H4 (cell line): ENCODE results near the gene HAPLN2. TPM values are rescaled to one million over a fixed set of nuclear protein-coding genes. Genes with fewer than 3 reads are reported as not detected.

Source experiments
- DNase-seq: peaks from one replicate; pipeline ENCODE4 v3.0.0-alpha.2; 2015; ENCODE audit warnings: low spot score
- total RNA-seq: library from RNA; depleted of rRNA; stranded (reverse); fragments of >200 nt; shearing (Covaris generic); gene quantifications from 2 replicates; pipeline ENCODE4 v1.2.3, GENCODE V29; 2014; rRNA removed

HAPLN2 gene
- total RNA-seq, 1 experiment from 2014 or later = not detected

DNA sequence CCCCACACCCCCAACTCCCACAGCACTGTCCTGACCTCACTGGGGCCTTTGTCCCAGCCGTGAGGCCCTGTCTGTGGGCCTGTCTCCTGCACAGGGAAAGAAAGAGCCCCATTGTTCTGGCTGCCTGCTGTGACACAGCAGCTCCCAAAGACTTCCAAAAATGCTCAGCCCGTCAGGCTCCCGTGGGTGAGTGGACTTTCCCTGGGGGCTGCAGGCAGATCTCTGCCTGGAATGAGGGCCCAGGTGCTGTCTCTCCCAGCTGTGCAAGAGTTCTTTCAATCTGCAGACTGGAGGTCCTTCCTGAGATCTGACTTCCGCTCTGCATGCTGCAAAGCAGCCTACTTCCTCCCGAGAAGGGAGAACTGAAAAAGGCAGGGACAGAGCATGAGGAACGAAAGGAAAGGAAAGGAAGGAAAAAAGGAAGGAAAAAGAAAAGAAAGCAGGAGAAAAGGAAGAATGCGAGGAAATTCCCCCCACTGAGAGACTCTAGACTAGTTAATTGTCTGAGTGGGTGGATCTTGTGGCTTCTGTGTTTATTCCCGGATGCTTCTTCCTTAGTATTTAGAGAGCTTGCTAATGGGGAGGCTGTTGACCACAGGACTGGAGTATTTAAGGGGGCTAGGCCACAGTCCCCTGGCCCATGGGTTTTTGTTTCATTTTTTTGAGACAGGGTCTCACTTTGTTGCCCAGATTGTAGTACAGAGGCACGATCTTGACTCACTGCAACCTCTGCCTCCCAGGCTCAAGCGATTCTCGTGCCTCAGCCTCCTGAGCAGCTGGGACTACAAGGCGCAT lies 43.0 kb downstream of the HAPLN2 start:
- DNase-seq = peak; percentile 38

DNA sequence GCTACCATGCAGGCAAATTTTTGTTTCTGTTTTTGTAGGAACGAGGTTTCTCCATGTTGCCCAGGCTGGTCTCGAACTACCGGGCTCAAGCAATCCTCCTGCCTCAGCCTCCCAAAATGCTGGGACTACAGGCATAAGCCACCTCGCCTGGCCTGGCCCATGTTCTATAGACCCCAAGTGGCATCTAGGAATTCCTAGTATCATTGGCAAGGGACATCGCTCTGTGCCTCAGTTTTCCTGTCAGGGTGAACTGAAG lies 43.5 kb downstream of the HAPLN2 start:
- no peak for DNase-seq

DNA sequence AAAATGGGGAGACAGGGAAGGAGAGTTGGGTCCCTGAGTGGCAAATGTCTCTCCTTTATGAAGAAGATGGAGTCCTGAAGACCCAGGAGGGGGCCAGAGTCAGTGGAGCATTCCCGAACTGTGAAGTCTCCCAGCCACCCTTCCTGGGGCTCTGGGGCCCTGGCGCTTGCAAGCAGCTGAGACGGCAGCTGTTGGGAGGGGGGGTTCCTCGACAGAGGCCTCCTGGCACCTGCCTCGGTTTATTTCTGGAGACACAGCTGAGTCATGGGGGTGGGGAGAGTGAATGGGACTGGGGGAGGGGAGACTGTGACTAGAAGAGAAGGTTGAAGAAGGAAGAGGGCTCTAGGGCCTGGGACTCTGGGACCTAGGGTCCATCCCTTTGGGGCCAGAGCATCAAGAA lies 44.0 kb downstream of the HAPLN2 start:
- no peak for DNase-seq

DNA sequence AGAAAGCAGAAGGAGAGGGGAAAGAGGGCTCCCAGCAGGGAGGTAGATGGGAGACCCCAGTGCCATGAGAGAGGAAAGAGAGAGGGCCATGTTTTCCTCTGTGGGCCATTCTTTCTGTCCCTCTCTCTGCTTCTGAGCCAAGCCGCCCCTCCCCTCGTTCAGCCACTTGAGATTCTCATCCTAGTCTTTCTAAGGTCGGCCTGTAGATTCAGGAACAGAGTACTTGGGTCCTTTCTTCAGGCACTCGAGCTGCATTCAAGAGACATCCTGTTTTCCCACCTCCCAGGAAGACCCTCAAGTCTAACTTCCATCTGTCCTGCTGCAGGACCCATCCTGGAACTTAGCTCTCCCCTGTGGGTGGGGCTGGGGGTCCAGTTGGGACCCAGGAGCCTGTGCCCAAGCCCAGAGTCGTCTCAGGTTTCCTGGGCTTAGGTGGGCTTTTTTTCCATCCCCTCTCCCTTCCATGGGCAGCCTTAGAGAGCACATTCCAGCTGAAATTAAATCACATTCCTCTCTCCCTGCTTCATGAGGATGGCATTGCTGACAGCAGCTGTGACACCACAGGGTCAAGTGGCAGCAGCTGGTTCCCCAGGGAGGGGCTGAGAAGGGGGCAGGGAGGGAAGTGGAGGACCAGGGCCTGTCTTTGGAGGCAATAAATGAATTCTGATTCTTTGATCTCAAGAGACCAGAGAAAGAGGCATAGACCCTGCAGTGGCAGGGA lies 45.0 kb downstream of the HAPLN2 start:
- DNase-seq = peak; percentile 47

DNA sequence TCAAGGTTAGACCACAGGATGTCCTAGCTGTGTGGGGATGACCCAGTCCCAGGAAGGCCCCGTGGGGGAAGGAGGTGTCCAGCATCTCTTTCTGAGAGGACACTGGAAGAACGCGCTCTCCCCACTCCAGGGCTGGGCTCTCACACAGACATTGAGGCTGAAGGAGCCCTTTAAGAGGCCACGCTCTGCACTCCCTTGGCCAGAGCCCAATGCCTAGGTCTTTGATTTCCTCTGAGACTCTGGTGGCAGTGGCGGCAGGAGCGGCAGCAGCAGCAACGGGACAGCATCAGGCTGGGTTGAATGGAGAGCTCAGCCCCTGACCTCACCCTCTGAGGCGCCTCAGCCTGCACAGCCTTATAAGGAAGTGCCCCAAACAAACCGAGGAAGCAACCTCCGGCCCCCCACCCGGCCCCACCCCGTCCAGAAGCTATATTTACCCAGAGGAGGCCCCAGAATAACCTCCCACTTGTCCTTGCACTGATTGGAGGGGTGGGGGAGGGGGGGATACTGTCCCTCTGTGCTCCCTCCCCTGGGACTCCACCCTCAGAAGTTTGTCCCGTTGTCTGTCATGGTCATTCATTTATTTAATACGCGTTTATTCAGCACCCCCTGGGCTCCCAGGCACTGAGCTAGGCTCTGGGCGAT lies 45.7 kb downstream of the HAPLN2 start:
- peak; percentile 59 for DNase-seq

GRCh38 chr1:156665539-156665938 lies 46.3 kb downstream of the HAPLN2 start:
- DNase-seq = no peak

DNA sequence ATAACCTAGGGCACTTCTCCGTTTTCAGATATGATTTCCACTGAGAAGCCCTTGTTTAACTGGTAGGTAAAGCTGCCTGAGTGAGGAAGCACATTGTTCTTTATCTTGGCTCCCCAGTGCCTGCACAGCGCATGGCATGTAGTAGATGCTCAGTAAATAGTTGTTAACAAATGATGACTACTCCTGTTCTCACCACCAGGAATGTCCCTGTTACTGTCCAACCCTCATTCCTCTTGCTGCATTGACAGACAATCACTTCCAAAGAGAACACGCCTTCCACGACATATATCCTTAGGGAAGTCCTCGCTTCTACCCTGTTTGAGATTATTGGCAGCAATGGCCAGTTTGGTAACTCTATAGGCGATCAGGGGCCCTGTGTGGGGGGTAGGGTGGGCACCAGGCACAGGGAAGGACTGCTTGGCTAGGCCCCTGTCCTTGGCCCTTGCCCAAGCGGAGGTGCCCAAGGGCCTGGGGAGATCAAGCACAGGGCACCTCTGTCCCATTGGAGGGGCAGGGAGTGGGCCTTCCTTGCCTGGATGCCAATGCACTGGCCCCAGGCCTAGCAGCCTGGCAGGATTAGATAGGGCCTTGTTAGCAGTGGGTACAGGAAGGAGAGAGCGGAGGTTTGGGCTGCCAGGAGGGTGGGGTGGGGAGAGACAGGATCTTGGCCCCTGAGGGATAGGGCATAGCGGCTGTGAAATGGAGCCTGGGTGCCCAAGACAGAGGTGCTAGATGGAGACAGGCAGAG lies 47.8 kb downstream of the HAPLN2 start:
- DNase-seq = no peak

- no peak for DNase-seq
Measured at GRCh38 chr1:156667610-156667967, 48.4 kb downstream of the HAPLN2 start.

GRCh38 chr1:156667968-156668709 lies 48.9 kb downstream of the HAPLN2 start:
- no peak for DNase-seq

- DNase-seq = no peak
Measured at GRCh38 chr1:156668801-156669637, 49.8 kb downstream of the HAPLN2 start.

DNA sequence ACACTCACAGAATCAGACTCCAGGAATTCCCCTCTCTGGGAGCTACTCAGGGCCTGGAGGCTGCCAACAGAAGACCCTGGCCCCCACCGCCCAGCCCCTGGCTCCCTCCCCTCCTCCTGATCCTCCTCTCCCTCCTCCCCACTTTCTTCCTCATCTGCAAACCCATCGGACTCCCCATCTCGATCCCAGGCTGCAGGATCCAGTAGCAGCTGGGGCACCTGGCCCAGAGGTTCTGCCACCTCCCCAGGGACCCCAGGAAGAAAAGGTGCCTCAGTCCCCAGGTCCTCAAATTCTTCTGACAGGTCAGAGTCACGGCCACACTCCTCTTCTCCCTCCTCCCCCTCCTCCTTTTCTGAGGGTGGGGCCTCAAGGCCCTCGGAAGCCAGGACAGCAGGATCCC lies 50.6 kb downstream of the HAPLN2 start:
- no peak for DNase-seq

GRCh38 chr1:156670359-156670758 lies 51.1 kb downstream of the HAPLN2 start:
- no peak for DNase-seq

DNA sequence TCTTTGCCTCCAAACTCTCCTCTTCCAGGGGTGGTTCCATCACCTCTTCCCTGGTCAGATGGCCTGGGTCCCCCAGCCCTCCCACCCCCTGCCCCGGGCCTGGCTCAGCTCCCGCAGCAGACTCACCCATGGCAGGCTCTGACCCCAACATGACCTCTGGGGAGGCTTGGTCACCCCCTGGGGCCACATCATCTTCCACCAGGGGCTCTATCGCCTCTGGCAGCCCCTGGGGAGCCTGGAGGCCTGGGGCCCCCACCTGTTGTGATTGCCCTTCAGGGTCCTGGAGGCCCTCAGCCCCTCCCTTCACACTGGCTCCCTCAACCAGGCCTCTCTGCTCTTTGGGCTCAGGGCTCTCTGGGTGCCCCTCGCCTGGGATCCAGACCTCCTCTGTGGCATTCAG lies 51.6 kb downstream of the HAPLN2 start:
- no peak for DNase-seq

DNA sequence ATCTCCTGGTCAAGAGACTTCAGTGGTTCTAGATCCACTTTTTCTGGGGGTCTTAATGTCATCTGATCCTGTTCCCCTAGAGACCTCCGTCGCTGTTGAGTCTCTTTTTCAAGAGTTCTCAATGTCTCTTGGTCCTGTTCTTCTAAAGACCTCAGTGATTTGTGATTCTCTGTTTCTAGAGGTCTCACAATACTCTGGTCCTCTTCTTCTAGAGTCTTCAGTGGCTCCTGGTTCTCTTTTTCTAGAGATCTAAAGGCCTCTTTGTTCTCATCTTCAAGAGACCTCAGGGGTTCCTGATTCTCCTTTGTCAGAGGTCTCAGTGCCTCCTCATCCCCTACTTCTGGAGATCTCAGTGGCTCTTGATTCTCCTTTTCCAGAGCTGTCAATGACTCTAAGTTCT lies 52.6 kb downstream of the HAPLN2 start:
- no peak for DNase-seq

DNA sequence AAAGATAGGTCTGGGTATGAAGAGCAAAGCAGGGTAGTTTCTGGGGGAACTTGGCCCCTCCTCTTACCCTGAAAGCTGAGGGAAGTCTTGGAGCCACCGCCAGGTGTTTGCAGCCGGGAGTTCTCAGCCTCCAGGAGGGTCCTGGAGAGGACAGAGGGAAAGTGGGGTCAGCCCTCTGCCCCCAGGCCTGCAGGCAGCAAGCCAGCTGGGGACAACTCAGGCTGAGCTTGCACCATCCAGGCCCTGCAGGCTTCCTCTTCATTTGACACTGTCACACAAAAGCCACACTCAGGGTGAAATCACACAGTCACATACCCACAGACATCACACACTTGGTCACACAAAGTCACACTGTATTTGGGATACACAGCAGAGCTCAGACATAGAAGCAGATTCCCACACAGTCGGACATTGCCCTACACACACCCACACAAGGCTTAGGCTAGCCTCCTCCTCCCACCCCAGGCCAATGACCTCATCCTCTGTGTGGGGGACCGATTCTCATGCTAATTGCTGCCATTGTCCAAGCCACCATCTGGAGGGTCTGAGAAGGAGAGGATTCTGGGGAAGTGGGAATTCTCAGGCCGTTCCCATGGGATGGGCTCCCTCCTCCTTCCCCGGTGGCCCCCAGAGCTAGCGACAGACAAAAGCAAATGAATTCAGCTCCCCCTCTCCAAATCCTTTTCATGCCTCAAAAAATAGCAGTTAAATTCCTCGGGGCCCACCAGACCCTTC lies 54.3 kb downstream of the HAPLN2 start:
- no peak for DNase-seq

Other genes with a start within 250 kb of the HAPLN2 start
- 3.9 and 7.9 TPM in 2 replicates for gene MEF2D, start 118.6 kb upstream of the HAPLN2 start, total RNA-seq
- 9.2 and 12.7 TPM in 2 replicates for gene IQGAP3, start 46.9 kb upstream of the HAPLN2 start, total RNA-seq
- not detected in 2 replicates for gene TTC24, start 39.7 kb upstream of the HAPLN2 start, total RNA-seq
- 212 and 242 TPM in 2 replicates for gene NAXE, start 27.6 kb upstream of the HAPLN2 start, total RNA-seq
- 31.8 and 49.3 TPM in 2 replicates for gene GPATCH4, start 17.9 kb upstream of the HAPLN2 start, total RNA-seq
- gene BCAN, start 22.7 kb downstream of the HAPLN2 start, total RNA-seq = 0.06 TPM in 1 of 2 replicates, not detected in the other
- gene NES, start 58.0 kb downstream of the HAPLN2 start, total RNA-seq = 0.41 and 0.48 TPM in 2 replicates
- 0.95 and 3.8 TPM in 2 replicates for gene CRABP2, start 86.2 kb downstream of the HAPLN2 start, total RNA-seq
- gene METTL25B, start 109.1 kb downstream of the HAPLN2 start, total RNA-seq = 11.6 and 20.0 TPM in 2 replicates
- 22.2 and 27.0 TPM in 2 replicates for gene ISG20L2, start 109.4 kb downstream of the HAPLN2 start, total RNA-seq
- gene MRPL24, start 121.7 kb downstream of the HAPLN2 start, total RNA-seq = 82.2 and 96.3 TPM in 2 replicates
- gene HDGF, start 132.3 kb downstream of the HAPLN2 start, total RNA-seq = 168 and 173 TPM in 2 replicates
- gene PRCC, start 148.1 kb downstream of the HAPLN2 start, total RNA-seq = 22.2 and 36.2 TPM in 2 replicates
- gene SH2D2A, start 197.4 kb downstream of the HAPLN2 start, total RNA-seq = 2.5 TPM in 2 replicates
- not detected in 2 replicates for gene INSRR, start 239.7 kb downstream of the HAPLN2 start, total RNA-seq
- 0.10 TPM in 1 of 2 replicates, not detected in the other for gene NTRK1, start 241.4 kb downstream of the HAPLN2 start, total RNA-seq